Endodermal cell (in vitro differentiated cells): ENCODE results near the gene PARVB. TPM values are rescaled to one million over a fixed set of nuclear protein-coding genes. Genes with fewer than 3 reads are reported as not detected.

Source experiments
- DNase-seq: peaks from one replicate; pipeline ENCODE4 v3.0.0-alpha.2; 2017
- H3K27ac ChIP-seq: 2 replicates; pipeline ENCODE4 v1.5.1; 2013; ENCODE audit warnings: mild to moderate bottlenecking, low read depth, low read length, moderate library complexity
- H3K27me3 ChIP-seq: 2 replicates; pipeline ENCODE4 v1.6.1; 2013; ENCODE audit warnings: mild to moderate bottlenecking, low read length, moderate library complexity; ENCODE audit not compliant: insufficient read depth, control insufficient read depth, poor library complexity, severe bottlenecking
- H3K36me3 ChIP-seq: 2 replicates; pipeline ENCODE4 v1.7.0; 2013; ENCODE audit warnings: mild to moderate bottlenecking, low read length, moderate library complexity; ENCODE audit not compliant: control insufficient read depth, insufficient read depth
- H3K4me1 ChIP-seq: one replicate; pipeline ENCODE4 v1.7.0; 2013; ENCODE audit warnings: low read length; ENCODE audit not compliant: control insufficient read depth, insufficient read depth
- H3K4me3 ChIP-seq: 2 replicates; pipeline ENCODE4 v1.5.1; 2013; ENCODE audit warnings: mild to moderate bottlenecking, low read length, moderate library complexity
- H3K9ac ChIP-seq: 2 replicates; pipeline ENCODE4 v1.6.1; 2013; ENCODE audit warnings: mild to moderate bottlenecking, low read length, moderate library complexity; ENCODE audit not compliant: poor library complexity, severe bottlenecking; ENCODE audit errors: extremely low read depth
- H3K9me3 ChIP-seq: 2 replicates; pipeline ENCODE4 v1.6.1; 2013; ENCODE audit warnings: mild to moderate bottlenecking, low read length, moderate library complexity; ENCODE audit not compliant: control insufficient read depth
- H3K27ac Mint-ChIP-seq: 2 replicates; pipeline ENCODE4 v1.8.0; 2020; ENCODE audit warnings: mixed read lengths
- H3K27me3 Mint-ChIP-seq: 2 replicates; pipeline ENCODE4 v1.8.0; 2021; ENCODE audit warnings: mild to moderate bottlenecking, mixed read lengths; ENCODE audit not compliant: insufficient read depth
- H3K36me3 Mint-ChIP-seq: 2 replicates; pipeline ENCODE4 v1.8.0; 2020; ENCODE audit warnings: low read depth, mixed read lengths
- H3K4me1 Mint-ChIP-seq: 2 replicates; pipeline ENCODE4 v1.8.0; 2020; ENCODE audit warnings: mixed read lengths
- H3K4me3 Mint-ChIP-seq: 2 replicates; pipeline ENCODE4 v1.8.0; 2020; ENCODE audit warnings: mild to moderate bottlenecking, moderate library complexity, mixed read lengths
- H3K9me3 Mint-ChIP-seq: 2 replicates; pipeline ENCODE4 v1.8.0; 2020; ENCODE audit warnings: mild to moderate bottlenecking, mixed read lengths
- CTCF ChIP-seq: fragments of 200-600 bp; sonication (generic); conservative IDR thresholded peaks from 2 replicates; pipeline ENCODE4 v1.5.0; 2021; ENCODE audit warnings: antibody characterized with exemption, mild to moderate bottlenecking
- WGBS, 2 experiments: methylation state at CpG; one replicate each; pipeline versions ENCODE4 v1.1.5 to v1.1.7; 2013; ENCODE audit warnings: missing lambda C conversion rate in 2 of 2, mixed read lengths in 1 of 2; ENCODE audit not compliant: insufficient coverage in 1 of 2, insufficient read length in 1 of 2; 5-methylcytosine and 5-hydroxymethylcytosine counted together
- total RNA-seq, 2 donors: library from RNA; stranded (reverse); fragmentation: NEBNext Ultra II Directional in 1 of 2; extraction: Animal tissue kit (Norgen Biotek cat#: 25700) in 1 of 2; gene quantifications; 2 replicates in 1 of 2; 3 replicates in 1 of 2; pipeline ENCODE4 v1.2.1, GENCODE V29; 2021

The PARVB gene
- total RNA-seq, 2 donors from 2014 or later, result 29.6 to 32.3 TPM

GRCh38 chr22:44147821-44148574 is 123.9 kb downstream of the PARVB start:
- H3K9me3 ChIP-seq, result no peaks in the 10 kb centered on the region
- no peaks in the 10 kb centered on the region for H3K9me3 Mint-ChIP-seq
- peak overlapping the region; percentile 33 for H3K4me3 ChIP-seq
- peaks cover 6% of the 10 kb centered on the region for H3K4me1 ChIP-seq
- DNase-seq, result peak; percentile 97
- H3K27me3 ChIP-seq, result no peaks in the 10 kb centered on the region
- peak overlapping the region; percentile 85 for H3K27ac Mint-ChIP-seq
- WGBS, 2 experiments, result 5 to 11% methylated on average over 13 to 25 of the region's 27 CpGs
- no peaks in the 10 kb centered on the region for H3K36me3 ChIP-seq
- peaks cover 1% of the 10 kb centered on the region for H3K36me3 Mint-ChIP-seq
- H3K4me1 Mint-ChIP-seq, result peaks cover 35% of the 10 kb centered on the region
- peak overlapping the region; percentile 0 for H3K9ac ChIP-seq
- H3K4me3 Mint-ChIP-seq, result peak overlapping the region; percentile 27
- H3K27ac ChIP-seq, result peak overlapping the region; percentile 51
- no peak for TF ChIP-seq CTCF
- H3K27me3 Mint-ChIP-seq, result no peaks in the 10 kb centered on the region

- no peak for TF ChIP-seq CTCF
- Histone ChIP-seq H3K4me1 (peaks cover 6% of the 10 kb centered on the region), H3K27me3 (no peaks in the 10 kb centered on the region), H3K9ac (no peak overlapping the region), H3K36me3 (no peaks in the 10 kb centered on the region), H3K27ac (no peak overlapping the region), H3K9me3 (no peaks in the 10 kb centered on the region), H3K4me3 (no peak overlapping the region)
- H3K4me1 Mint-ChIP-seq, result peaks cover 21% of the 10 kb centered on the region
- no peak for DNase-seq
- H3K9me3 Mint-ChIP-seq, result no peaks in the 10 kb centered on the region
- no peak overlapping the region for H3K4me3 Mint-ChIP-seq
- WGBS, 2 experiments, result 92% methylated on average over 2 to 4 of the region's 4 CpGs
- H3K27me3 Mint-ChIP-seq, result no peaks in the 10 kb centered on the region
- H3K36me3 Mint-ChIP-seq, result peaks cover 1% of the 10 kb centered on the region
- no peak overlapping the region for H3K27ac Mint-ChIP-seq
These were observed 127.6 kb downstream of the PARVB start for GRCh38 chr22:44151676-44152075.

- H3K27ac Mint-ChIP-seq, result no peak overlapping the region
- no peak overlapping the region for H3K27ac ChIP-seq
These were observed 129.6 kb downstream of the PARVB start for GRCh38 chr22:44153710-44154109.

More at GRCh38 chr22:44153710-44154109, 129.6 kb downstream of the PARVB start:
- WGBS, 2 experiments, result 78 to 89% methylated on average over 5 to 10 of the region's 10 CpGs
- Histone ChIP-seq H3K27me3 (no peaks in the 10 kb centered on the region), H3K4me1 (no peaks in the 10 kb centered on the region), H3K9me3 (no peaks in the 10 kb centered on the region), H3K4me3 (no peak overlapping the region), H3K9ac (no peak overlapping the region), H3K36me3 (no peaks in the 10 kb centered on the region)
- no peak for DNase-seq
- Mint-ChIP-seq H3K36me3 (peaks cover 1% of the 10 kb centered on the region), H3K4me1 (peaks cover 9% of the 10 kb centered on the region), H3K27me3 (no peaks in the 10 kb centered on the region), H3K9me3 (no peaks in the 10 kb centered on the region), H3K4me3 (no peak overlapping the region)
- no peak for TF ChIP-seq CTCF
